Suprapubic skin (tissue), 4 donors: ENCODE data around the gene TRIM44. TPM values are rescaled to one million over a fixed set of nuclear protein-coding genes. Genes with fewer than 3 reads are reported as not detected.

Source experiments
- DNase-seq, 2 donors: peaks; one replicate each; pipeline ENCODE4 v3.0.0-alpha.2; 2019; ENCODE audit warnings: low spot score in 2 of 2
- H3K27ac ChIP-seq: fragments of 200-600 bp; sonication (generic); one replicate; pipeline ENCODE4 v1.5.1; 2019
- H3K27me3 ChIP-seq: fragments of 200-600 bp; sonication (generic); one replicate; pipeline ENCODE4 v1.5.1; 2019
- H3K36me3 ChIP-seq: fragments of 200-600 bp; sonication (generic); one replicate; pipeline ENCODE4 v1.5.1; 2019
- H3K4me1 ChIP-seq: fragments of 200-600 bp; sonication (generic); one replicate; pipeline ENCODE4 v1.5.1; 2019
- H3K4me3 ChIP-seq: fragments of 200-600 bp; sonication (generic); one replicate; pipeline ENCODE4 v1.5.1; 2019; ENCODE audit warnings: mild to moderate bottlenecking
- H3K9me3 ChIP-seq: fragments of 200-600 bp; sonication (generic); one replicate; pipeline ENCODE4 v1.5.1; 2019
- EP300 ChIP-seq: sonication (generic); formaldehyde crosslinking; IDR thresholded peaks from one replicate; pipeline ENCODE4 v1.6.1; 2017; ENCODE audit warnings: antibody characterized with exemption
- POLR2A ChIP-seq, 2 donors: fragments of 450-650 bp; IDR thresholded peaks; one replicate each; pipeline ENCODE4 v1.6.1; 2017; ENCODE audit warnings: antibody characterized with exemption in 2 of 2, mild to moderate bottlenecking in 2 of 2, moderate library complexity in 2 of 2
- POLR2AphosphoS5 ChIP-seq, 3 donors: sonication (generic); formaldehyde crosslinking; IDR thresholded peaks; one replicate each; pipeline ENCODE4 v1.6.1; 2017; ENCODE audit warnings: antibody characterized with exemption in 3 of 3
- WGBS: methylation state at CpG from one replicate; pipeline ENCODE4 v1.1.5; 2018; 5-methylcytosine and 5-hydroxymethylcytosine counted together
- total RNA-seq, 4 donors: library from RNA; depleted of rRNA; stranded (reverse); fragments of >200 nt; gene quantifications; one replicate each; pipeline ENCODE4 v1.1.0, GENCODE V29; 2016
- TF ChIP-seq, protein P1 (sequence below), 2 donors: fragments of 200-600 bp in 1 of 2; fragments of 450-650 bp in 1 of 2; sonication (generic) in 1 of 2; IDR thresholded peaks; one replicate each; pipeline ENCODE4 v1.5.1; 2016 to 2019; ENCODE audit warnings: antibody characterized with exemption in 2 of 2, mild to moderate bottlenecking in 1 of 2, moderate library complexity in 1 of 2

TRIM44 gene
- total RNA-seq, 4 donors from 2014 or later = 21.3 to 55.7 (median 31.3) TPM

DNA sequence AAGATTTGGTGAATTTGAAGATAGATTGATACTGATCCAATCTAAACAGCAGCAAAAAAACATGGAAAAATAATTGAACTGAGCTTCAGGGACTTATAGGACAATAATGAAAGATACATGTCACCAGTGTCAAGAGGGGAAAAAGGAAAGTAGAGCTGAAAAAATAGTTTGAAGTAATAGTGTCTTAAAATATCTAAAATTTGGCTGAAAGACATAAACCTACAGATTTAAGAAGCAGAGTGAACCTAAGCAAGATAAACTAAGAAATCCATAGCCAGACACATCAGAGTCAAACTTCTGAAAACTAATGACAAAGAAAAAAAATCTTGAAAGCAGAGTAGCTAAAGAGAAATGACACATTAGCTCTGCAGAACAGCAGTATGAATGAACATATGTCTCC lies 67.7 kb downstream of the TRIM44 start:
- no peak for DNase-seq
- TF ChIP-seq, protein P1, sequence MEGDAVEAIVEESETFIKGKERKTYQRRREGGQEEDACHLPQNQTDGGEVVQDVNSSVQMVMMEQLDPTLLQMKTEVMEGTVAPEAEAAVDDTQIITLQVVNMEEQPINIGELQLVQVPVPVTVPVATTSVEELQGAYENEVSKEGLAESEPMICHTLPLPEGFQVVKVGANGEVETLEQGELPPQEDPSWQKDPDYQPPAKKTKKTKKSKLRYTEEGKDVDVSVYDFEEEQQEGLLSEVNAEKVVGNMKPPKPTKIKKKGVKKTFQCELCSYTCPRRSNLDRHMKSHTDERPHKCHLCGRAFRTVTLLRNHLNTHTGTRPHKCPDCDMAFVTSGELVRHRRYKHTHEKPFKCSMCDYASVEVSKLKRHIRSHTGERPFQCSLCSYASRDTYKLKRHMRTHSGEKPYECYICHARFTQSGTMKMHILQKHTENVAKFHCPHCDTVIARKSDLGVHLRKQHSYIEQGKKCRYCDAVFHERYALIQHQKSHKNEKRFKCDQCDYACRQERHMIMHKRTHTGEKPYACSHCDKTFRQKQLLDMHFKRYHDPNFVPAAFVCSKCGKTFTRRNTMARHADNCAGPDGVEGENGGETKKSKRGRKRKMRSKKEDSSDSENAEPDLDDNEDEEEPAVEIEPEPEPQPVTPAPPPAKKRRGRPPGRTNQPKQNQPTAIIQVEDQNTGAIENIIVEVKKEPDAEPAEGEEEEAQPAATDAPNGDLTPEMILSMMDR (IDR thresholded peaks at IDR 0.05) = no peak
- TF ChIP-seq POLR2A (IDR thresholded peaks at IDR 0.05) (no peak), POLR2AphosphoS5 (IDR thresholded peaks at IDR 0.05) (no peak), EP300 (no peak)
- H3K4me1 ChIP-seq = no peaks in the 10 kb centered on the region
- H3K27ac ChIP-seq = no peak overlapping the region
- no peaks in the 10 kb centered on the region for H3K27me3 ChIP-seq
- no peaks in the 10 kb centered on the region for H3K9me3 ChIP-seq
- peaks cover 17% of the 10 kb centered on the region for H3K36me3 ChIP-seq
- no peak overlapping the region for H3K4me3 ChIP-seq

DNA sequence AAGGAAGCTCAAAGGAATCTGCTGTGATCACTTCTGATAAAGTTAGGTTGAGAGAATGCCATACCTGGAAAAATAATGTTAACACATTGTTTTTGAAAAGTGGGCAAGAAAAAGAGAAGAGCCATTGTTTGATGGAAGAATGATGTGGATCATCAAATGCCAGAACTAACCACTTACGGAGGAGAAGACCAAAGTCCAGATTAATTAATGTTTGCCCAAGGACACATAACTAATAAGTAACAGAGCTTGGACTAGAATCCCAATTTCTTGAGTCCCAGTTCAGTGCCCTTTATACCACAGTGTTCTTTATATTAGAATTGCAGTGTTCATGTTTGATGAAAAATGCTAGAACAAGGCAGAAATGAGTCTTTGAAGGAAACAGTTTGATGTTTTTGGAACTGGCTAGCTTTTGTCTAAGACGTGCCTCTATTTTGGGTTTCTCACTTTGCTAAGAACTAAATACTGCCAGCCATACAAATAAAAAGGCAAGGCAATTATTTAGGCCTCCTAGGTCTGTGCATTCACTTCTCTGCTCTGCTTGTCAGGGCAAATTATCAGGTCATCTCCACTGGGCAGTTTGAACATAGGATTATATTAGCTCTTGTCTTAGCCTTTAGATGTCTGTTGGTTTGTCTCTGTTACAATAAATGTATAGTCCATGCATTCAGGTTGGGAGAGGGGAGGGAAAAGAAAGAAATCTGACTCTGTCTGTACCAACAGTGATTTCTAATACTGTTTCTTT lies 72.3 kb downstream of the TRIM44 start:
- DNase-seq = no peak
- H3K27ac ChIP-seq = no peak overlapping the region
- TF ChIP-seq, protein P1 (IDR thresholded peaks at IDR 0.05) = no peak
- no peak for TF ChIP-seq POLR2A (IDR thresholded peaks at IDR 0.05)
- no peak for TF ChIP-seq POLR2AphosphoS5 (IDR thresholded peaks at IDR 0.05)
- no peak for TF ChIP-seq EP300
- no peaks in the 10 kb centered on the region for H3K9me3 ChIP-seq
- no peaks in the 10 kb centered on the region for H3K27me3 ChIP-seq
- no peak overlapping the region for H3K4me3 ChIP-seq
- 78% methylated on average over 2 of the region's 2 CpGs for WGBS
- peaks cover 21% of the 10 kb centered on the region for H3K36me3 ChIP-seq
- H3K4me1 ChIP-seq = no peaks in the 10 kb centered on the region

DNA sequence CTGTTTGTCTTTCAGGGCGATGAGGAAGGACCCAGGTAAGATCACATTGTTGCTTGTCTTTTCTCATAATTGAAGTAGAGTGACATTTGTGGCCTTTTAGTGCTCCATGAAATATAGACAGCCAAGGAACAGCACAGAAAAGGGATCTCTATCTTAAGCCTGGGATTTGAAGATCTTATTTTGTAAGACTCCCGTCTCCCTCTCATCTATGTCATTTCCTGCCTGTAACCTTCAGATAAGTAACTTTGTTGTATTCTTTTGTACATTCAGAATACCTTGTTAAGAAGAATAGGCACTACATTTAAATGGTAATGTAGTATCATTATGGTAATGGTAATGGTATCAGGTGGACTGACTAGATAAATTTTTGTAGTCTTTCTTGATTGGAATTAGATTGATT lies 72.8 kb downstream of the TRIM44 start:
- 88% methylated on average over 2 of the region's 2 CpGs for WGBS
- TF ChIP-seq, protein P1 (IDR thresholded peaks at IDR 0.05) = no peak
- TF ChIP-seq POLR2AphosphoS5 (IDR thresholded peaks at IDR 0.05) = no peak
- TF ChIP-seq EP300 = no peak
- TF ChIP-seq POLR2A (IDR thresholded peaks at IDR 0.05) = no peak
- H3K36me3 ChIP-seq = peaks cover 21% of the 10 kb centered on the region
- H3K27me3 ChIP-seq = no peaks in the 10 kb centered on the region
- no peak overlapping the region for H3K27ac ChIP-seq
- no peaks in the 10 kb centered on the region for H3K4me1 ChIP-seq
- DNase-seq = no peak
- H3K4me3 ChIP-seq = no peak overlapping the region
- H3K9me3 ChIP-seq = no peaks in the 10 kb centered on the region

DNA sequence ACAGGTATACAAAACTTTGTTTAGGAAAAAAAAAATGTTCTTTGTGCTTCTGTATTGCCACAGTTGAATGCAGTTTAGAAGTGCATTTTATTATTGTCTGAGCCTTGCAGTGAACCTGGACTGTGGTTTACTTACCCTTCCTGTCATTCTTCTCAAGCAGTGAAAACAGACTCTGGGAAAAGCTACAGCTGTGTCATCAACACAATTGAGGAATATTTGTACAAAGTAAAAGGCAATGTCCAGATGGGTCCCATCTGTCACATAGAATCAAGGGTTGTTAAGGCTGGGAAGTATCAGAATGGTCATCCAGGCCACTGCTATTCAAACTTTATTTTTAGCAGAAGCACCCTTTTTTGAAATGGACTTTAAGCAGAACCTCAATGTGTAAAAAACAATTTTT lies 73.3 kb downstream of the TRIM44 start:
- no peak for DNase-seq
- TF ChIP-seq POLR2A (IDR thresholded peaks at IDR 0.05) (no peak), POLR2AphosphoS5 (IDR thresholded peaks at IDR 0.05) (no peak)
- Histone ChIP-seq H3K9me3 (no peaks in the 10 kb centered on the region), H3K36me3 (peaks cover 21% of the 10 kb centered on the region), H3K4me3 (no peak overlapping the region), H3K27ac (no peak overlapping the region), H3K4me1 (no peaks in the 10 kb centered on the region), H3K27me3 (no peaks in the 10 kb centered on the region)

DNA sequence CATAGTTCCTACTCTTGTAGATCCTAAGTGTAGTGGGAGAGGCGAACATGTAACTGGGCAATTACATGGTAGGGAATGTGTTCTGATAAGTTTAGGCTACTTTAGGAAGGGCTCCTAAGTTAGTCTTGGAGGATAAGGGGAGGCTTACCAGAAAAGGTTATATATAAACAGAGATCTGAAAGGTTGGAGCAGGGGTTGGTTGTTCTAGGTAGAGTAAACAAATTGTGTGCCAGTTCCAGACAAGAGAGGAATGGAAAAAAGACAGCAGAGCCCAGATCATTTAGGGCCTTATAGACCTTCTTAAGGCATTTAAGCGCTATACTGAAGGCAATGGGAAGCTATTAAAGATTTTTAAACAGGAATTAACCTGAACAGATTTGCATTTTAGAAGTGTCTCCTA lies 74.4 kb downstream of the TRIM44 start:
- Histone ChIP-seq H3K9me3 (no peaks in the 10 kb centered on the region), H3K4me3 (no peak overlapping the region), H3K36me3 (peaks cover 21% of the 10 kb centered on the region), H3K4me1 (no peaks in the 10 kb centered on the region), H3K27ac (no peak overlapping the region), H3K27me3 (no peaks in the 10 kb centered on the region)
- no peak for TF ChIP-seq POLR2AphosphoS5 (IDR thresholded peaks at IDR 0.05)
- TF ChIP-seq POLR2A (IDR thresholded peaks at IDR 0.05) = no peak
- TF ChIP-seq EP300 = no peak
- TF ChIP-seq, protein P1 (IDR thresholded peaks at IDR 0.05) = no peak
- DNase-seq = no peak
- WGBS = 95% methylated on average over 2 of the region's 2 CpGs
